GM19468 (cell line): Measurements from ENCODE around the gene GFRA1.

Source experiments
- ATAC-seq: cut with Tn5 transposase; IDR thresholded peaks from one replicate; pipeline ENCODE4 v1.9.1; 2021; ENCODE audit warnings: mild to moderate bottlenecking, moderate library complexity, moderate number of reproducible peaks; ENCODE audit not compliant: unreplicated experiment; ENCODE audit errors: extremely low read depth

The GFRA1 gene

GRCh38 chr10:116245156-116245555 is 27.9 kb downstream of the GFRA1 start:
- ATAC-seq = no peak

- no peak for ATAC-seq
Measured at GRCh38 chr10:116241642-116242410, 31.2 kb downstream of the GFRA1 start.

GRCh38 chr10:116241085-116241484 is 31.9 kb downstream of the GFRA1 start:
- no peak for ATAC-seq

- no peak for ATAC-seq
Measured at GRCh38 chr10:116240157-116240950, 32.7 kb downstream of the GFRA1 start.

GRCh38 chr10:116239229-116239628 is 33.8 kb downstream of the GFRA1 start:
- no peak for ATAC-seq

GRCh38 chr10:116237970-116238369 is 35.0 kb downstream of the GFRA1 start:
- no peak for ATAC-seq

GRCh38 chr10:116237260-116237659 is 35.7 kb downstream of the GFRA1 start:
- ATAC-seq = no peak

GRCh38 chr10:116233230-116233629 is 39.8 kb downstream of the GFRA1 start:
- ATAC-seq = no peak

GRCh38 chr10:116232613-116233012 is 40.4 kb downstream of the GFRA1 start:
- ATAC-seq = no peak

- ATAC-seq = no peak
Measured at GRCh38 chr10:116226766-116227165, 46.2 kb downstream of the GFRA1 start.

- ATAC-seq = no peak
Measured at GRCh38 chr10:116226053-116226452, 47.0 kb downstream of the GFRA1 start.

GRCh38 chr10:116223289-116223688 is 49.7 kb downstream of the GFRA1 start:
- no peak for ATAC-seq

- ATAC-seq = no peak
Measured at GRCh38 chr10:116221053-116221452, 52.0 kb downstream of the GFRA1 start.

- ATAC-seq = no peak
Measured at GRCh38 chr10:116216676-116217075, 56.3 kb downstream of the GFRA1 start.

GRCh38 chr10:116215651-116216050 is 57.4 kb downstream of the GFRA1 start:
- ATAC-seq = no peak

GRCh38 chr10:116211682-116212081 is 61.3 kb downstream of the GFRA1 start:
- no peak for ATAC-seq

- no peak for ATAC-seq
Measured at GRCh38 chr10:116210588-116211346, 62.2 kb downstream of the GFRA1 start.

- no peak for ATAC-seq
Measured at GRCh38 chr10:116209781-116210180, 63.2 kb downstream of the GFRA1 start.

GRCh38 chr10:116208956-116209567 is 63.9 kb downstream of the GFRA1 start:
- ATAC-seq = no peak

GRCh38 chr10:116207690-116208089 is 65.3 kb downstream of the GFRA1 start:
- ATAC-seq = no peak
